H1 (cell line): ENCODE measurements around the gene TLE4. TPM values are rescaled to one million over a fixed set of nuclear protein-coding genes. Genes with fewer than 3 reads are reported as not detected.

Experiments used
- CTCF ChIA-PET: fragments of 300-600 bp; sonication (Branson Sonifier 250); formaldehyde crosslinking; loops from one replicate; lab custom pipeline; 2021; ENCODE audit not compliant: partially characterized antibody; lab: Charles Lee
- POLR2A ChIA-PET: fragments of 300-600 bp; sonication (Branson Sonifier 250); formaldehyde crosslinking; loops from one replicate; lab custom pipeline; 2021; ENCODE audit warnings: inconsistent platforms; ENCODE audit not compliant: partially characterized antibody; lab: Charles Lee
- DNase-seq, 2 experiments: peaks; one replicate each; pipeline versions ENCODE4 v3.0.0 to v3.0.0-alpha.2; 2010 to 2022; ENCODE audit warnings: low spot score in 2 of 2, low read depth in 1 of 2, mixed read lengths in 1 of 2
- FAIRE-seq: peaks from 2 replicates; lab custom pipeline; 2011; peaks lifted over from hg19 to GRCh38; lab: Jason Lieb, UNC
- H2AFZ ChIP-seq: 2 replicates; pipeline ENCODE4 v1.8.1; 2012; ENCODE audit warnings: low read length, inconsistent platforms
- H2AK5ac ChIP-seq: 2 replicates; pipeline ENCODE4 v1.6.1; 2013; ENCODE audit warnings: low read depth, low read length
- H2BK120ac ChIP-seq: replicated peaks from 2 replicates; pipeline ENCODE3; 2013; ENCODE audit warnings: low read depth, low read length, inconsistent platforms
- H2BK12ac ChIP-seq: 2 replicates; pipeline ENCODE4 v1.6.1; 2013; ENCODE audit warnings: low read depth, low read length
- H2BK15ac ChIP-seq: 2 replicates; pipeline ENCODE4 v1.6.1; 2013; ENCODE audit warnings: low read length
- H2BK20ac ChIP-seq: 2 replicates; pipeline ENCODE4 v1.6.1; 2013; ENCODE audit warnings: low read length
- H2BK5ac ChIP-seq: 2 replicates; pipeline ENCODE4 v1.6.1; 2013; ENCODE audit warnings: low read depth, low read length
- H3K14ac ChIP-seq: 2 replicates; pipeline ENCODE4 v1.6.1; 2013; ENCODE audit warnings: inconsistent platforms; ENCODE audit not compliant: insufficient read length
- H3K18ac ChIP-seq: 2 replicates; pipeline ENCODE4 v1.6.1; 2013; ENCODE audit warnings: low read length; ENCODE audit errors: extremely low read depth
- H3K23ac ChIP-seq: 2 replicates; pipeline ENCODE4 v1.6.1; 2013; ENCODE audit warnings: inconsistent platforms; ENCODE audit not compliant: insufficient read length
- H3K23me2 ChIP-seq: 2 replicates; pipeline ENCODE4 v1.6.1; 2013; ENCODE audit warnings: low read depth, low read length
- H3K27ac ChIP-seq: 2 replicates; pipeline ENCODE4 v1.6.1; 2011; ENCODE audit warnings: low read depth, low read length, inconsistent platforms
- H3K27me3 ChIP-seq, 4 experiments: replicated peaks in 1 of 4; 1 replicate in 1 of 4; 2 replicates in 3 of 4; pipeline versions ENCODE4 v1.6.1 to v1.8.1; 2011 to 2013; ENCODE audit warnings: low read length in 3 of 4, mild to moderate bottlenecking in 3 of 4, inconsistent platforms in 2 of 4, mixed read lengths in 2 of 4, moderate library complexity in 1 of 4; ENCODE audit not compliant: control insufficient read depth in 3 of 4, insufficient read depth in 3 of 4; ENCODE audit errors: extremely low read depth in 1 of 4
- H3K36me3 ChIP-seq, 4 experiments: 2 replicates each; pipeline versions ENCODE4 v1.6.1 to v1.8.1; 2011 to 2013; ENCODE audit warnings: mild to moderate bottlenecking in 4 of 4, low read length in 3 of 4, moderate library complexity in 2 of 4, control low read depth in 1 of 4, inconsistent platforms in 1 of 4; ENCODE audit not compliant: insufficient read depth in 4 of 4, control insufficient read depth in 2 of 4
- H3K4ac ChIP-seq: replicated peaks from 2 replicates; pipeline ENCODE3; 2013; ENCODE audit warnings: low read length, low read depth, mixed read lengths, inconsistent platforms; ENCODE audit not compliant: insufficient read length
- H3K4me1 ChIP-seq, 4 experiments: replicated peaks in 1 of 4; 1 replicate in 1 of 4; 2 replicates in 3 of 4; pipeline versions ENCODE4 v1.6.1 to v1.8.1; 2011 to 2013; ENCODE audit warnings: low read length in 3 of 4, inconsistent platforms in 2 of 4, mixed read lengths in 1 of 4; ENCODE audit not compliant: insufficient read depth in 4 of 4, control insufficient read depth in 3 of 4
- H3K4me2 ChIP-seq, 2 experiments: 2 replicates each; pipeline versions ENCODE4 v1.6.1 to v1.8.1; 2011 to 2013; ENCODE audit warnings: low read depth in 2 of 2, low read length in 2 of 2, control low read depth in 1 of 2, inconsistent platforms in 1 of 2, mild to moderate bottlenecking in 1 of 2; ENCODE audit not compliant: insufficient read depth in 1 of 2
- H3K4me3 ChIP-seq, 4 experiments: fragments of 200-600, 300-600 bp in 1 of 4; sonication (generic), shearing (Covaris generic), sonication (Bioruptor Twin) in 1 of 4; 2 replicates each; pipeline versions ENCODE4 v1.5.1 to v1.8.1; 2011 to 2016; ENCODE audit warnings: low read length in 4 of 4, low read depth in 3 of 4, control low read depth in 2 of 4, inconsistent platforms in 2 of 4, mild to moderate bottlenecking in 2 of 4, mixed read lengths in 1 of 4, moderate library complexity in 1 of 4; ENCODE audit not compliant: insufficient read depth in 2 of 4; ENCODE audit errors: extremely low read depth in 1 of 4
- H3K56ac ChIP-seq: replicated peaks from 2 replicates; pipeline ENCODE3; 2013; ENCODE audit warnings: low read depth, mild to moderate bottlenecking, mixed read lengths, low read length, inconsistent platforms; ENCODE audit not compliant: insufficient read length
- H3K79me1 ChIP-seq: 2 replicates; pipeline ENCODE4 v1.6.1; 2013; ENCODE audit warnings: low read depth, low read length, control low read depth
- H3K79me2 ChIP-seq, 2 experiments: 2 replicates each; pipeline versions ENCODE4 v1.6.1 to v1.8.1; 2012 to 2013; ENCODE audit warnings: low read length in 2 of 2, mild to moderate bottlenecking in 2 of 2, inconsistent platforms in 1 of 2; ENCODE audit not compliant: insufficient read depth in 2 of 2, control insufficient read depth in 1 of 2
- H3K9ac ChIP-seq, 4 experiments: replicated peaks in 1 of 4; 1 replicate in 1 of 4; 2 replicates in 3 of 4; pipeline versions ENCODE4 v1.6.1 to v1.8.1; 2011 to 2013; ENCODE audit warnings: low read depth in 3 of 4, low read length in 3 of 4, control low read depth in 2 of 4, mild to moderate bottlenecking in 2 of 4, moderate library complexity in 2 of 4, inconsistent platforms in 1 of 4; ENCODE audit errors: extremely low read depth in 1 of 4
- H3K9me3 ChIP-seq, 2 experiments: 2 replicates each; pipeline versions ENCODE4 v1.6.1 to v1.8.1; 2012 to 2013; ENCODE audit warnings: mild to moderate bottlenecking in 2 of 2, moderate library complexity in 2 of 2, control low read depth in 1 of 2, inconsistent platforms in 1 of 2, low read depth in 1 of 2, low read length in 1 of 2, mixed read lengths in 1 of 2; ENCODE audit not compliant: insufficient read depth in 2 of 2
- H4K20me1 ChIP-seq, 2 experiments: replicated peaks in 1 of 2; 2 replicates each; pipeline versions ENCODE3 to v1.8.1; 2011 to 2013; ENCODE audit warnings: inconsistent platforms in 2 of 2, low read length in 2 of 2, mild to moderate bottlenecking in 1 of 2; ENCODE audit not compliant: insufficient read depth in 2 of 2, control insufficient read depth in 1 of 2
- H4K5ac ChIP-seq: 2 replicates; pipeline ENCODE4 v1.6.1; 2013; ENCODE audit warnings: low read length, low read depth, mixed read lengths, inconsistent platforms; ENCODE audit not compliant: insufficient read length
- H4K8ac ChIP-seq: 2 replicates; pipeline ENCODE4 v1.8.0; 2013; ENCODE audit warnings: mild to moderate bottlenecking, moderate library complexity, low read length, inconsistent platforms; ENCODE audit not compliant: insufficient read depth; ENCODE audit errors: extremely low read depth
- H4K91ac ChIP-seq: replicated peaks from 2 replicates; pipeline ENCODE3; 2013; ENCODE audit warnings: low read length, mixed read lengths, inconsistent platforms; ENCODE audit not compliant: insufficient read length
- BRCA1 ChIP-seq: IDR thresholded peaks from 2 replicates; pipeline ENCODE4 v1.6.1; 2012; ENCODE audit warnings: low read depth, low read length, improper control_type of control experiment
- CHD1 ChIP-seq: IDR thresholded peaks from 2 replicates; pipeline ENCODE4 v1.6.1; 2012; ENCODE audit warnings: low read depth, low read length, improper control_type of control experiment
- CTBP2 ChIP-seq: IDR thresholded peaks from 2 replicates; pipeline ENCODE4 v1.7.0; 2011; ENCODE audit warnings: borderline replicate concordance, mild to moderate bottlenecking, moderate library complexity, mixed read lengths, low read length; ENCODE audit not compliant: insufficient read depth, insufficient read length
- CTCF ChIP-seq, 3 experiments: IDR thresholded peaks; 1 replicate in 2 of 3; 2 replicates in 1 of 3; pipeline versions ENCODE4 v1.5.1 to v1.6.1; 2011; ENCODE audit warnings: low read length in 3 of 3, mild to moderate bottlenecking in 3 of 3, inconsistent platforms in 2 of 3, low read depth in 1 of 3, moderate library complexity in 1 of 3; ENCODE audit not compliant: insufficient read depth in 1 of 3; ENCODE audit errors: control extremely low read depth in 1 of 3
- HDAC2 ChIP-seq, 2 experiments: fragments of 300-600 bp in 1 of 2; sonication (generic) in 1 of 2; IDR thresholded peaks; 2 replicates each; pipeline ENCODE4 v1.6.1; 2011 to 2012; ENCODE audit warnings: low read depth in 2 of 2, low read length in 2 of 2, mild to moderate bottlenecking in 2 of 2, moderate library complexity in 2 of 2, borderline replicate concordance in 1 of 2, inconsistent platforms in 1 of 2
- NRF1 ChIP-seq: IDR thresholded peaks from 2 replicates; pipeline ENCODE4 v1.6.1; 2011; ENCODE audit warnings: mild to moderate bottlenecking, low read depth, low read length, improper control_type of control experiment
- RNF2 ChIP-seq: fragments of 200-900, 300-1000 bp; sonication (generic); IDR thresholded peaks from 2 replicates; pipeline ENCODE4 v1.7.1; 2016; ENCODE audit warnings: borderline replicate concordance, low read depth, mild to moderate bottlenecking, antibody characterized with exemption, low read length; ENCODE audit not compliant: poor library complexity, severe bottlenecking; ENCODE audit errors: missing control alignments
- RXRA ChIP-seq: IDR thresholded peaks from 2 replicates; pipeline ENCODE4 v1.6.1; 2011; ENCODE audit warnings: low read depth, mild to moderate bottlenecking, low read length, moderate library complexity; ENCODE audit not compliant: insufficient read depth
- SP4 ChIP-seq: IDR thresholded peaks from 2 replicates; pipeline ENCODE4 v1.6.1; 2012; ENCODE audit warnings: low read length, inconsistent platforms
- WGBS, 2 experiments: shearing (Covaris generic) in 1 of 2; methylation state at CpG; one replicate each; pipeline versions ENCODE4 v1.1.6 to v1.1.7; 2013 to 2015; ENCODE audit warnings: low lambda C conversion rate in 2 of 2, mixed read lengths in 2 of 2, inconsistent platforms in 1 of 2, low coverage in 1 of 2, missing lambda C conversion rate in 1 of 2; ENCODE audit not compliant: insufficient replicate concordance in 2 of 2, insufficient coverage in 1 of 2, insufficient read length in 1 of 2; ENCODE audit errors: extremely low coverage in 1 of 2, missing lambda C conversion rate in 1 of 2; 5-methylcytosine and 5-hydroxymethylcytosine counted together
- polyA plus RNA-seq, 7 experiments: library from polyadenylated mRNA; depleted of rRNA in 3 of 7; stranded (reverse) in 5 of 7; unstranded in 2 of 7; fragments of >200 nt in 5 of 7; fragments of 200-250 nt in 2 of 7; gene quantifications; 1 replicate in 5 of 7; 2 replicates in 1 of 7; 4 replicates in 1 of 7; pipeline versions ENCODE4 v1.2.1 to v1.2.3, GENCODE V29; 2011 to 2013; ENCODE audit warnings: missing spikeins in 2 of 7, mixed read lengths in 2 of 7
- total RNA-seq: library from RNA; stranded (reverse); fragmentation: NEBNext Ultra II Directional; extraction: Animal tissue kit (Norgen Biotek cat#: 25700); gene quantifications from 2 replicates; pipeline ENCODE4 v1.2.1, GENCODE V29; 2021

The TLE4 gene
- total and polyA plus RNA-seq, 2 of the 8 experiments (the other 6 are each of a cell fraction or from before 2014, with no cell fraction given): 32.4 to 36.9 TPM

GRCh38 chr9:79682076-79682736, 110.4 kb downstream of the TLE4 start:
- POLR2A ChIA-PET: no interaction called here
- DNase-seq: no peak
- TF ChIP-seq RXRA (no peak), CTBP2 (no peak), NRF1 (no peak), RNF2 (no peak), HDAC2 (IDR thresholded peaks at IDR 0.05; ENCODE audit: borderline replicate concordance in 1 of 2, low read depth in 2 of 2, low read length in 2 of 2) (no peak), CHD1 (no peak), SP4 (no peak), BRCA1 (no peak), CTCF (IDR thresholded peaks at IDR 0.05; ENCODE audit: control extremely low read depth in 1 of 3, insufficient read depth in 1 of 3, low read depth in 1 of 3, low read length in 3 of 3) (no peak)

More at GRCh38 chr9:79682076-79682736, 110.4 kb downstream of the TLE4 start:
- Histone ChIP-seq H3K4me3 (no peak overlapping the region), H3K79me1 (no peaks in the 10 kb centered on the region), H3K79me2 (no peaks in the 10 kb centered on the region), H2AK5ac (no peak overlapping the region), H4K5ac (no peak overlapping the region), H3K14ac (no peak overlapping the region), H3K23me2 (peaks cover 2% of the 10 kb centered on the region; the same call in 1 of the 2 replicates), H2AFZ (no peak overlapping the region), H3K23ac (no peak overlapping the region), H2BK5ac (no peak overlapping the region), H2BK20ac (no peak overlapping the region), H3K18ac (no peak overlapping the region), H2BK120ac (no peak overlapping the region), H4K8ac (no peak overlapping the region), H3K4me2 (no peak overlapping the region), H3K36me3 (peaks cover 0 to 5% (median 0%) of the 10 kb centered on the region in 4 experiments; a peak in 2 of 8 replicates), H2BK12ac (no peak overlapping the region), H4K91ac (no peak overlapping the region), H3K4me1 (peaks cover 0 to 5% (median 0%) of the 10 kb centered on the region in 4 experiments; a peak in 2 of 7 replicates), H4K20me1 (no peaks in the 10 kb centered on the region), H3K27me3 (no peaks in the 10 kb centered on the region), H2BK15ac (no peak overlapping the region), H3K4ac (no peak overlapping the region), H3K56ac (no peak overlapping the region), H3K27ac (no peak overlapping the region), H3K9me3 (no peaks in the 10 kb centered on the region), H3K9ac (no peak overlapping the region)
- 76% methylated on average over 4 of the region's 4 CpGs; no CpG with 5 or more reads in 1 of the 2 experiments for WGBS, 2 experiments
- no peak for FAIRE-seq
- CTCF ChIA-PET: no interaction called here
